Activated effector memory CD4-positive, alpha-beta T cell treated with Interleukin-2 at 50 U/mL for 16 hours (primary cell): ENCODE results near the gene SUMO4.

ENCODE experiments used
- DNase-seq: peaks from one replicate; pipeline ENCODE4 v3.0.0-alpha.2; 2020

The SUMO4 gene

DNA sequence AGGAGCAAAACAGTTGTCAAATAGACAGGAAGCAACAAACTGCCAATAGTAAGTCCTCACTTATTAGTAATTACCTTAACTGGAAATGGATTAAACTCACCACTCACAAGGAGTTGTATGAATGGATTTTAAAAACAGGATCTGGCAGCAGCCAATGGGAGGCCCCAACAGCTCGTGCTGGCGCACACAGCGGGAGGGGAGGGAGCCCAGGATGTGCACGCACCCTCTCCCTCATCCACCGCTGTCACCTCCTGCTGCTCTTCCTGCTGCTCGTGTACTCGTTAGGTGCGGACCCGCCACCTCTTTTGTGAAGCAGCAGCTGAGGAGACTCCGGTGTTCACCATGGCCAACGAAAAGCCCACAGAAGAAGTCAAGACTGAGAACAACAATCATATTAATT is at the start of gene SUMO4:
SUMO4 (plus strand) TSS at position 213 of the 400 bp plus-strand sequence; CDS start at position 343, 130 bp downstream.
- DNase-seq: no peak

DNA sequence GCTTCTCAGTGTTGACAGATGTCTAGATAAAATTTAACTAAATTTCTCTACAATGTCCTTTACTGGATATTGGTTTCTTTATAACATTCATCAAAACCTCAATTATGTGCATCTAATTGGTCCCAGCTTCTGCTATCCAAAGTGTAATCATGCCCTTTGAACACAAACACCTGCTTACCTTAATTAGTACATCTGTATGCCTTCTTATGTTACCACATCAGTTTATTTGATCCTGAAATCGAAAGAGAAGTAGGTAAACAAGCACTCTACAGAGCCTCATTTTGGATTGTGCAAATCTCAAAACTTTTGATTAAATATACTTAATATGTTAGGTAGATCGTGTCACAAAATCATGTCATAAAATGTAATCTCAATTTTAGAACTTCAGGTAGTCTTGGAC is 46.1 kb upstream of the SUMO4 start:
- DNase-seq: no peak

DNA sequence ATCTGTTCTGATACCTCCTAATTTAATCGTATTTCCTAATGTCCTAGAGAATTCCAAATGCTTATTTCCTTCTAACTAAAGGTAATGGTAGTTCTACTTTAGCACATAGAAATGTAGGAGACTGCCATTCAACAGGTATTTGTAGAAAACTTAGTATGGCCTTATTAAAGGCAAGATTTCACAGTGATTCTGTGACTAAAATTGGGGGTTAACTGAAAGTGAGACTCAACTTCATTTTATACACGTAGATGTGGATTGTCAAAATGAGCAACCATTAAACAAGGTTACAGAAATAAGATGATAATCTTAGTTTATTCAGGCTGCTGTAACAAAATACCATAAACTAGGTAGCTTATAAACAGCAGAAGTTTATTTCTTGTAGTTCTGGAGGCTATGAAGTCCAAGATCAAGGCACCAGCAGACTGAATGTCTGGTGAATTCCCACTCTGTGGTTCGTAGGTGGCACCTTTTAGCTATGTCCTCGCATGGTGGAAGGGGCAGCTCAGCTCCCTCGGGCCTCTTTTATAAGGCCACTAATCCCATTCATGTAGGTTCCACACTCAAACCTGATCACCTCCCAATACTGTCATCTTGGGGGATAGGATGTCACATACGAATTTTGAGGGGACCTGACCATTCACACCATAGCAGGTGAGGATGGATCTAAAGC is 43.8 kb upstream of the SUMO4 start:
- no peak for DNase-seq

DNA sequence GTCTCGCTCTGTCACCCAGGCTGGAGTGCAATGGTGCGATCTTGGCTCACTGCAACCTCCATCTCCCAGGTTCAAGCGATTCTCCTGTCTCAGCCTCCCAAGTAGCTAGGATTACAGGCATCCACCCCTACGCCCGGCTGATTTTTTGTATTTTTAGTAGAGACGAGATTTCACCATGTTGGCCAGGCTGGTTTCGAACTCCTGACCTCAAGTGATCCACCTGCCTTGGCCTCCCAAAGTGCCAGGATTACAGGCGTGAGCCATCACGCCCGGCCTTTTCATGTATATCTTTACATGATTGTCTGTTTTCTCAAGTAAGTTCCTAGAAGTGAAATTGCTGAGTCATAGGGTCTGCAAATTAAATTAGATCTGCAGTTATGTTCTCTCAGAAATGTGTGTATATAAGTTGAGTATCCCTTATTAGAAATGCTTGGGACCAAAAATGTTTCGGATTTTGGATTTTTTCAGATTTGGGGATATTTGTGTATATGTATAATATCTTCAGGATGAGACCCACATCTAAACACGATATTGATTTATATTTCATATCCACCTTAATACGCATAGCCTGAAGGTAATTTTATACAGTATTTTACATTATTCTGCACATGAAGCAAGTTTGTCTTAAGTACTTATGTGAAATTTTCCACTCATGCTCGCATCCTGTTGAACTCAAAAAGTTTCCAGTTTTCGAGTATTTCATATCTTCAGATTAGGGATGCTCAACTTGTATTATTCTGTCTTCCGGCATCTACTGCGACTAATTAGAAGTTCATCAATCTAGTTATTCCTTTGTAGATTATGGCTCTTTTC is 42.1 kb upstream of the SUMO4 start:
- no peak for DNase-seq

DNA sequence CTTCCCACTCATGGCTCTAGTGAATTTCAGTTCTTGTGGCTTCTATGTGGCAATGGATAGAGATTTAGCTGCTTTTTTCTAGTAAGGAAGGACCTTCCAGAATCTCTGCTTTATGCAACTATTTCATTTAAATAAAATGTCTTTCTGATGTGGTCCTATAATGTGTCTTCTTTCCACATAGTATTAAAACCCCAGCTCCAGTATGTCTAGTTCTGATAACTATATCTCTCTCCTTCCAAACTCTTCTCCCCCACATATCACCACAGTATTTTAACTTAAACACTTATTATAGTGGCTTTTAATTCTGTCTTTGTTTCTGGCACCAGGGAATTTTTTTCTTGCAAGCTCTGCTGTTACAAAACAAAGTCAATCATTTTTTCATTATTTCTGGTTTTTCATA is 40.6 kb upstream of the SUMO4 start:
- DNase-seq: no peak

DNA sequence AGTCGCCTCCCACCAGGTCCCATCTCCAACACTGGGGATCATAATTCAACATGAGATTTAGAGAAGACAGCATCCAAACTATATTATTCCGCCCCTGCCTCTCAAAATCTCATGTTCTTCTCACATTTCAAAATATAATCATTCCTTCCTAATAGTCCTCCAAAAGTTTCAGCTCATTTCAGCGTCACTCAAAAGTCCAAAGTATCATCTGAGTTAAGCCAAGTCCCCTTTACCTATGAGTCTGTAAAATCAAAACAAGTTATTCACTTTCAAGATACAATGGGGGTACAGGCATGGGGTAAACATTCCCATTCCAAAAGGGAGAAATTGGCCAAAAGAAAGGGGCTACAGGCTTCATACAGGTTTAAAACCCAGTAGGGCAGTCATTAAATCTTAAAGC is 39.5 kb upstream of the SUMO4 start:
- no peak for DNase-seq

DNA sequence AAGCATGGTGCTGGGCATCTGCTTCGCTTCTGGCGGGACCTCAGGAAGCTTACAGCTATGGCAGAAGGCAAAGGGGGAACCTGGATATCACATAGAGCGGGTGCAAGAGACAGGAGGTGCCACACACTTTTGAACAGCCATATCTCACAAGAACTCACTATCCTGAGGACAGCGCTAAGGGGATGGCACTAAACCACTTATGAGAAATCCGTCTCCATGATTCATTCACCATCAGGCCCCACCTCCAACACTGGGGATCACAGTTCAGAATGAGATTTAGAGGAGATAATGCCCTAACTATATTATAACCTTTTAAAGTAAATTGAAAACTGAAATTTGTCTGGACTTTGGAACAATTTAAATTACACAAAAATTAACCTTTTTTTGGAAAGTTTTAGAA is 37.8 kb upstream of the SUMO4 start:
- no peak for DNase-seq

DNA sequence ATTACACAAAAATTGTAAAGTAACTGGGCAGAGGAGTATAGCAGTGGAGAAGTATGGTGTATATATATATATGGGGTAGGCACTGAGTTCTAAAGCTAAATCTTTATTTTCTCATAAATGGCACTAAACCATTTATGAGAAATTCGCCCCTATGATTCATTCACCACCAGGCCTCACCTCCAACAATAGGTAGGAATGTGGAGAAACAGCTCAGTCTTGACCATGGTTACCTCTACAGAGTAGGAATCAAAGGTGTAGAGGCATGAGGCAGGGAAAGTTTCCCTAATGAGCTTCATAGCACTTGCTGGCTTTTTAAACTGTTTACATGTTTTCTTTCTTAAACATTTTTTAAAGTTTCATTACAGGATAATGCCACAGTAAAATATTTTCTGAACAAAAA is 36.9 kb upstream of the SUMO4 start:
- DNase-seq: no peak

DNA sequence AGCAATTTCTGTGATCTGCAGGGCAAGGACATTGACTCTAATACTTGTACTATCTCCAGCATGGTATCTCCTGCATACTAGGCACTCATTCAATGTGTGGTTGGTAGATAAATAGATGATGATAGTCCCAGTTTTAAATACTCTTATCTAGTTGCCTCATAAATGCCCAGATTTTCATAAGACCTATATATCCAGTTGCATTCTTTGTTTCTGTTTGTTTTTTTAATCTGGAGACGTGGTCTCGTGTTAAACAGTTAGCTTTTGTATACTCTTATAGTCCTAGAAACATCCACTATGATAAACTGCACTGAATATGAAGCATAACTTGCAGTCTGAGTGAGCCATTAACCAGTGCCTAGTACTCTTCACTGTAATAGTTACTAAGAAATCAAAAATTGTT is 35.5 kb upstream of the SUMO4 start:
- DNase-seq: no peak

DNA sequence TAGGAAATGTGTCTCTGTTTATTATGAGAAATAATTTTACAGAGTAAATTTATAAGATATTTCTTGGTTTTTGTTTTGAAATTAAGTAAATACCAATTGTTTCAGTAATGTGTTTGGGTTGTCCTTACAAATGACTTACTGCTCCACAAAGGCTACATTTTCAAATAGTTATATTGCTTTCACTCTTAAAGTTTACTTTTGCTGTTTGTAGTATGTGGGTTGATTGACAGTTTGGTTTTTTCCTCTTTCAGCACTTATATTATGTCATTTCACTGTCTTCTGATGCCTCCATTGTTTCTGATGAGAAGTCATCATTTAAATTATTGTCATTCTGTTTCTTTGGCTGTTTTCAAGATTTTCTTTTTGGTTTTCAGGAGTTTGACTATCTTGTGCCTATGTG is 34.9 kb upstream of the SUMO4 start:
- no peak for DNase-seq

DNA sequence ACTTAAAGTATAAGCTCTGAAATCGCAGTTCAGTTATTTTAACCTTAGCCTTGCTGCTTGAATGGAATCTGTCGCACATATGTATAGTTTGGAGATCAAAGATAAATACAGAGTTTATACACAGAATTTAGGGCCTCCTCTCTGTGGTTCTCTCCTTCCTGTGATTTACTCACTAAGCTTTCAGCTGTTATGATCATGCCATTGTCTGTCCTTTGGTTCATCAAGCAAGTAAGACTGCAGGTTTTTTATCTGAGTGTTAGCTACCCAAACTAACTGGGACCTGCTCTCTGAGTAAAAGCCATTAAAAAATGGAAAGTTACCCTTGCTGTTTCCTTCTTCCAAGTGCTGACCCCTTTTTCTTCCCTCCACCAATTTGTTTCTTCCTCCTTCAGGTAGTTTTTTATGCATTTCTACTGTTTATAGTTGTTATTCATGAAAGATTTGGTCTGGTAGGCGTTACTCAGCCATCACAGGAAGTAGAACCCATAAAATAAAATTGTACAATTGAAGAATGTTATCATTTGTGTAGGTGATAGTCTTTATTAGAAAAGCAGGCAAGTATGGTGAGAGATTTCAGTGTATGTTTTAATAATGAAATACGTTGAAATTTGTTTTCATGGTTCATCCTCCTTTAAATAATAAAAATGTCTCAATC is 33.7 kb upstream of the SUMO4 start:
- DNase-seq: no peak

DNA sequence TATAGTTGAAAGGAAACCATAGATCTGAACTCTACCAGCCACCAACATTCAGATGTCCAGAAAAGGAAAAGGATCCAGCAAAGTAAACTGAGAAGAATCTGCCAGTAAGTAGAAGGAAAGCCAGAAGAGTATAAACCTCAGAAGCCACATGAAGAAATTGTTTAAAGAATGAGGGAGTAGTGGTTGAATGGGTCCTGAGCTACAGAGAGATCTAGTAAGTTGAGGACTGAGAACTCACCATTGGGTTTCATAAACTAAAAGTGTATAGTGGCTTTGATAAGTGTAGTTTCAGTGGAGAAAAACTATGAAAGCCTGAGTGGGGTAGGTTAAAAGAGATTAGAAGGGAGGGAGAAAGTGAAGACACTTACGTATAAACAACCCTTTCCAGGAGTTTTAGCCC is 32.0 kb upstream of the SUMO4 start:
- DNase-seq: no peak

DNA sequence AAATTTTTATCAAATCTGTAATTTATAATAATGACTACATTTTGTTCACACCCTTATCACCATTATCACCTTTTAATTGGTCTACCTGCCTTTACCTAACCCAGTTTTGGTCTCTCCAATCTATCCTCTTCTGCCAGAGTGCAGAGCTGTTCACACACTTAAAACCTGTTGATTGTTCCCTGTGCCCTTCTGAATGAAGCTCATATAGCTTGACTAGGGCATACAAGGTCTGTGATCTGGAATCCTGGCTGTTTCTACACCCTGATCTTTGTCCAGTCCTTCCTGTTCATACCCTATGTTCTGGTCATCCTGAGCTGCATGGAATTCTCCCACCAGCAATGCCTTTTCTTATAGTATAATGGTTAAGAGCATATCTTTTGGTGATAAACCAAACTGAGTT is 28.9 kb upstream of the SUMO4 start:
- DNase-seq: no peak

DNA sequence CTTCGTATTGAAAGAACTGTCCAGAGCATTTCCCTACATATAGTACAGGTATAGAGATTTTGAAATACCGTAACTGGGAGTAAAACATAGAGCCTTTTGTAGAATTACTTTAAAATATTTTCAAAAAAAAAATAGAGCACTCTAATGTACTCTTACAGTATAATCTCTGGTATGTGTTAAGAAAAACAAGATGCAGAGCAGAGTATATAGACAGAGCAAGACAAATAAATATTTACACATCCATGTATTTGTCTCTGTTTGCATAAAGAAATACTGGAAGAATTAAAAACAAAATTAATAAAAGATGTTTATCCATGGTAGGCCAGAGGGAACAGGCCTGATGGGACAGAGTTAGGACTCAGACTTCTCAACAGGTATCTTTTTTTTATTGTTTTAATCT is 28.0 kb upstream of the SUMO4 start:
- DNase-seq: no peak

DNA sequence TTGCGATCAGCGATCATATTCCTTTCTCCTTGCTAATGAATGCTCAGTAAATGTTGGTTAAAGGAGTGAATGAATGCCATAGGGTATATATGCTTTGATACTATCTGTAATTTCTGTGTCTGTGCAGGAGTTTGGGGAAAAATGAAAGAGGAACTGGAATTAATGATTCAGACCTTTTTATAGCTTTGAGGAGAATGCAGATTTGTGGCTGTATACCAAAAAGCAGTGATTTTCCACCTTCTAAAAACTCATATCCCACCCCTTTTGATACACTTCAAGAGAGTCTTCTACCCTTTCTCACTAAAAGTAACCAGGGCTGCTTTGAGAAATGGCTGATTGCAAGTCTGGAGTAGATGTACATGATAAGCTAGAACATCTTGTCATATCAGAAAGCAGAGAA is 26.6 kb upstream of the SUMO4 start:
- no peak for DNase-seq

DNA sequence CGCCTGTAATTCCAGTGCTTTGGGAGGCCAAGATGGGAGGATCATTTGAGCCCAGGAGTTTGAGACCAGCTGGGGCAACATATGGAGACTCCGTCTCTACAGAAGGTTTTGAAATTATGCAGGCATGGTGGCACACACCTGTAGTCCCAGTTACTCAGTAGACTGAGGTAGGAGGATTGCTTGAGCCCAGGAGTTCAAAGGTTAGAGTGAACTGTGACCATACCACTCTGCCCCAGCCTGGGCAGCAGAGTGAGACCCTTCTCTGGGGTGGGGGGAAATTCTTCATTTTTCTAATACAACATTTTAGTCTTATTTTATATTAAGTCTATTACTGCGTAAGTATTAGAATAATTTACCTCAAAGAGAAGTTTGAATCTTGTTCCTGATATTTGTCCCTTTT is 20.1 kb upstream of the SUMO4 start:
- no peak for DNase-seq

DNA sequence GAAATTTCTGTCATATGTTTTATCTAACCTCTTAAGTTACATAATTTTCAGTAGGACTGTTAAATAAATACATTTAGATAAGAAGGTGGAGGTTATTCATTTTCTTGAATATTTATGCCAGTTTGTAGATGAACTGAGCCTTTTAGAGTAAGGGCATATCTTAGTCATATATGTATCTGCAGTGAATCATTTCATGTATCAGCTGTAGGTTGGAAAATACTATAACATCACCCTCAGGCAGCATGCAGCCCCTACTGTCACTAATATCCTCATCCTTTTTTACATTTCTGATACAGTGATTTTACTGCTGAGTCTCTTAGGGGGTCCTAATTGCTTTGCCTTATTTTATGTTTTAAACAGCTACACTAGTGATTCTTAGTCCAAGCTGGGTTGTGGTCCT is 19.5 kb upstream of the SUMO4 start:
- no peak for DNase-seq

DNA sequence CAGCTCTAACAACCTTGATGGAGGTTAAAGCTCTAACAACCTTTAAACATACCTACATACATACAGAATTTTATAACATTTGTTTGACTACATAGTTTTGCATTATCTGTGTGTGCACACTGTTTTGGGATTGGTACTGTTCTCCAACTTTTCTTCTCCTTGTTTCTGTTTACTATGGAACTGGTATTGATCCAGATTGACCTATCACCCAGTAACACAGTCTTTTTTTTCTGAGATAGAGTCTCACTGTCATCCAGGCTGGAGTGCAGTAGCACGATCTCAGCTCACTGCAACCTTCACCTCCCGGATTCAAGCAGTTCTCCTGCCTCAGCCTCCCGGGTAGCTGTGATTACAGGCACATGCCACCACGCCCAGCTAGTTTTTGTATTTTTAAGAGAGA is 16.7 kb upstream of the SUMO4 start:
- no peak for DNase-seq

DNA sequence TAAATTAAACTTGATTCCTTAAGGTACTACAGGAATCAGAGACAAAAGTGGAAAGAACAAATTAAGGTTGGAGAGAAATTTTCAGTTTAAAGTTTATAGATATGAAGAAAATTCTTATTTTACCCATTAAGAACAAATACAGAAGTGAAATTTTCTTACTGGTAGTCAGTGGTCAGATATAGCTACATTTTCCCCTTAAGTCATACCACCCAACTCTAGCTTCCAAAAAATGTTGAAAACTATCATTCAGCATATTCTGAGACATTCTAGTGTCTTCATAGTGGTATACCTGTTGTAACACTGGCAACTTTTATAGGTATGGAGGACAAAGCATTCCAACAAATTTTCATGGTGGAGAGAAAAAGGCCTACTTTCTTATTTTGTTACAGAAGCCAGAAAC is 15.6 kb upstream of the SUMO4 start:
- DNase-seq: no peak

DNA sequence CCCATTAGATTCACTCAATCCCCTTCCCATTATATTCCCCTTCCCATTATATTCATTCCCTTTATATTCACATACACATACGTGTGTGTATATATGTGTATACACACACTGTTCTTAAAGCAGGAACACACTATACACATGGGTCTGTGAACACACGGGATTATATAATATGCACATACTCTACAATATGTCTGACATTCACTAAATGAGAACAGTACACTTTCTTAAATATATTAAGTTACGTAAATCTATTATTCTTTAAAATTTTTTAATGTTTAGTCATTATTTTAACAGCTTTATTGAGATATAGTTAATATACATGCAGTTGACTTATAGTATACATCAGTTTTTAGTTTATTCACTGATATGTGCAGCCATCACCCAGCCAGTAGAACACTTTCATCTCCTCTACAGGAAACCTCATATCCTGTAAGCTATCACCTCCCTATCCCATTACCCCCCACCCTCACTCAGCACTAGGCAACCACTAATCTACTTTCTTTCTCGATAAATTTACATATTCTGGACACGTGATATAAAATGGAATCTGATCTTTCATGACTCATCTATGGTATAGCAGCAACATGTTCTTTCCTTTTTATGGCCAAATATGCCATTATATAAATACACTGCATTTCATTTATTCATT is 13.9 kb upstream of the SUMO4 start:
- no peak for DNase-seq

DNA sequence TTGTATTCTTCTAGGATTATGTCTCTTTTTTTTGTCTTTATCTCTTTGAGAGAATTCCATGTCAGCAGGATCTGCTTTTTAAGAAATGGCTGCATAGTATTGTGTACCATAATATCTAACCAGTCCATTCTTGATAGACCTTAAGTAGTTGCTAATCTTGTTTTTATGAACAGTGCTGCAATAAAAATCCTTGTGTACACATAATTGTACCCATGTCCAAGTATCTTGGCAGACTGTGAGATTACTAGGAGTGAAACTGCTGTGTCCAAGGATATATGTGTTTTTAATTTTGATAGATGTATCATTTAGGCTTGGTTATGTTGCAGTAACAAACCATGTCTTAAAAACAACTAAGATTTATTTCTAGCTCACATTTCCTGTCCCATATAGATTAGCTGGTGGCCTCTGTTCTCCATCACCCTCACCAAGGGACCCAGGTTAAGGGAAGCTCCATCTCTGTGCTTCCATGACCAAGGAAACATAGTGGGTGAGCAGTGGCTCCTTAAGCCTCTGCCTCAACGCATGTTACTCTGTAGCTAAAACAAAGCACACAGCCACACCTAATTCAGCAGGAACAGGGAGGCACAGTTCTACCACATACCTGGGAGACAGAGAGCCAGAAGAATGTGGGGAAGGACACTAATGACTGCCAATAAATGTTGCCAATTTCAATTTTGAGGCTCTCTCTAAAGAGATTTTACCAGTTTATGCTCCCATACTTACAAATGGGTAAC is 12.1 kb upstream of the SUMO4 start:
- no peak for DNase-seq

DNA sequence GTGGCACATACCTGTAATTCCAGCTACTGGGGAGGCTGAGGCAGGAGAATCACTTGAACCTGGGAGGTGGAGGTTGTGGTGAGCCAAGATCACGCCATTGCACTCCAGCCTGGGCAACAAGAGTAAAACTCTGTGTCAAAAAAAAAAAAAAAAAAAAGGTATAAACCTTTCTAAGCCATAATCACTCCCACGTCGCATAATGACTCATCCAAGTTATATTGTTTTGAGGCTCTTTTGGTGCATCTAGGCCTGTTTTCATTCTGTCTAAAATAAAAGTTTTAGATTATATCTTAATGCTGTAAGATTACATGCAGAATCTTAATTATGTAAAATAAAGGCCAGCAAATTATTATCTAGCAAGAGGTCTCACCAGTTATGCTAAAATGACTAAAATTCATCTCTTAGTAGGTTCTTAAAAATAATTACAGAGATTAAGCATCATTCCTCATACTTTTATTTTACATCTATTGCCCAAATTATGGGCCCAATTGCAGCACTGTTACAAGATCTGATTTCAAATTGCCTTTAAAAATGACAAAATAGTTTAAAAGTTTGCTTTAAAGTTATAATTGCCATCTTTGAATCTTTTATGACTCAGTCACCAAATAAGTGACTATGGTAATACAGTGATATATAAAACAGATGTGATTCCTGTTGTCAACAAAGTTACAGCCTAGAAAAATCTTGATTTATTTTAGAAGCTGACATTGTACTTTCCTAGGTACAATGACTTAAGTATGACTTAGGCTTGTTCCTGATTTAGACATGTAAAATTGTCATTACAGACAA is 10.4 kb upstream of the SUMO4 start:
- no peak for DNase-seq
